HCT116 (cell line): ENCODE data around the gene BABAM2. TPM values are rescaled to one million over a fixed set of nuclear protein-coding genes. Genes with fewer than 3 reads are reported as not detected.

Experiments
- ATAC-seq: fragments of 200-7000 bp; cut with Tn5 transposase; 2 replicates; pipeline ENCODE4 v1.9.1; 2020; ENCODE audit warnings: mild to moderate bottlenecking, moderate library complexity
- BruUV-seq: library from RNA; stranded (reverse); fragments of 400-500 nt; replicated peaks from 2 replicates; lab custom pipeline; 2021; lab: Mats Ljungman, UMichigan
- CTCF ChIA-PET: fragments of 300-600 bp; sonication (Branson Sonifier 250); formaldehyde crosslinking; loops from one replicate; lab custom pipeline; 2021; ENCODE audit warnings: antibody characterized with exemption; lab: Charles Lee
- POLR2A ChIA-PET: fragments of 300-600, 350-600 bp; sonication (Branson Sonifier 250); formaldehyde crosslinking; loops from one replicate; lab custom pipeline; 2021; ENCODE audit warnings: antibody characterized with exemption; lab: Charles Lee
- RAD21 ChIA-PET, 2 experiments: fragments of 300-600 bp; sonication (Branson Sonifier 250); formaldehyde crosslinking; loops; one replicate each; lab custom pipeline; 2023; ENCODE audit warnings: low total read pairs in 2 of 2; ENCODE audit not compliant: uncharacterized antibody in 2 of 2, unreplicated experiment in 2 of 2, low non-redundant PET in 1 of 2; lab: Charles Lee
- DNase-seq: peaks from one replicate; pipeline ENCODE4 v3.0.0-alpha.2; 2010; ENCODE audit warnings: low read depth, low spot score
- H2AFZ ChIP-seq: fragments of 200-600 bp; shearing (Covaris generic), sonication (generic); 2 replicates; pipeline ENCODE4 v1.6.1; 2017; ENCODE audit warnings: low read depth, mixed run types, mixed read lengths, antibody characterized with exemption, low read length; ENCODE audit not compliant: poor library complexity, severe bottlenecking
- H3K27ac ChIP-seq: 2 replicates; pipeline ENCODE4 v1.5.1; 2012; ENCODE audit warnings: low read depth, low read length
- H3K27me3 ChIP-seq: fragments of 200-600 bp; sonication (generic); 2 replicates; pipeline ENCODE4 v1.6.1; 2016; ENCODE audit warnings: mixed run types, low read length, mixed read lengths; ENCODE audit not compliant: insufficient read depth
- H3K36me3 ChIP-seq, 2 experiments: fragments of 200-500 bp in 1 of 2; fragments of 200-600 bp in 1 of 2; sonication (Bioruptor generic) in 1 of 2; sonication (generic) in 1 of 2; 2 replicates each; pipeline versions ENCODE4 v1.5.1 to v1.6.1; 2014 to 2016; ENCODE audit warnings: low read length in 2 of 2, inconsistent platforms in 1 of 2, mixed read lengths in 1 of 2, mixed run types in 1 of 2; ENCODE audit not compliant: insufficient read depth in 2 of 2, control insufficient read depth in 1 of 2
- H3K4me1 ChIP-seq, 2 experiments: fragments of 200-600 bp in 1 of 2; sonication (generic) in 1 of 2; 2 replicates each; pipeline versions ENCODE4 v1.5.1 to v1.6.1; 2012 to 2017; ENCODE audit warnings: low read length in 2 of 2, inconsistent platforms in 1 of 2, mild to moderate bottlenecking in 1 of 2, mixed read lengths in 1 of 2, mixed run types in 1 of 2, moderate library complexity in 1 of 2; ENCODE audit not compliant: insufficient read depth in 2 of 2, control insufficient read depth in 1 of 2
- H3K4me2 ChIP-seq: fragments of 200-600 bp; sonication (generic); 2 replicates; pipeline ENCODE4 v1.6.1; 2017; ENCODE audit warnings: mixed run types, low read length, mixed read lengths
- H3K4me3 ChIP-seq, 2 experiments: fragments of 200-600 bp in 1 of 2; sonication (generic) in 1 of 2; replicated peaks in 1 of 2; 2 replicates each; pipeline ENCODE4 v1.5.1; 2011 to 2016; ENCODE audit warnings: low read length in 2 of 2, control low read depth in 1 of 2, low read depth in 1 of 2, mild to moderate bottlenecking in 1 of 2, mixed read lengths in 1 of 2, mixed run types in 1 of 2
- H3K79me2 ChIP-seq: fragments of 200-600 bp; sonication (generic); 2 replicates; pipeline ENCODE4 v1.6.1; 2017; ENCODE audit warnings: mild to moderate bottlenecking, mixed run types, low read length, moderate library complexity, mixed read lengths; ENCODE audit not compliant: insufficient read depth
- H3K9ac ChIP-seq: fragments of 200-600 bp; sonication (generic); 2 replicates; pipeline ENCODE4 v1.6.1; 2016; ENCODE audit warnings: low read length, mixed read lengths
- H3K9me2 ChIP-seq: fragments of 200-600 bp; sonication (generic), shearing (Covaris generic); 2 replicates; pipeline ENCODE4 v1.6.1; 2017; ENCODE audit warnings: mixed run types, mild to moderate bottlenecking, moderate library complexity; ENCODE audit not compliant: insufficient read depth
- H3K9me3 ChIP-seq, 2 experiments: fragments of 200-500 bp in 1 of 2; fragments of 200-600 bp in 1 of 2; sonication (Bioruptor generic) in 1 of 2; sonication (generic) in 1 of 2; 2 replicates each; pipeline ENCODE4 v1.6.1; 2014 to 2017; ENCODE audit warnings: low read length in 2 of 2, mixed read lengths in 2 of 2, inconsistent platforms in 1 of 2, low read depth in 1 of 2, mild to moderate bottlenecking in 1 of 2, mixed run types in 1 of 2, moderate library complexity in 1 of 2; ENCODE audit not compliant: control insufficient read depth in 1 of 2, insufficient read depth in 1 of 2
- H4K20me1 ChIP-seq: fragments of 200-600 bp; sonication (generic), shearing (Covaris generic); 2 replicates; pipeline ENCODE4 v1.6.1; 2017; ENCODE audit warnings: mixed run types, mild to moderate bottlenecking, moderate library complexity; ENCODE audit not compliant: insufficient read depth
- ATF3 ChIP-seq: IDR thresholded peaks from 2 replicates; pipeline ENCODE4 v1.6.1; 2012
- CEBPB ChIP-seq: IDR thresholded peaks from 2 replicates; pipeline ENCODE4 v1.6.1; 2012; ENCODE audit warnings: low read depth
- CTCF ChIP-seq, 3 experiments: fragments of 200-600 bp in 1 of 3; sonication (generic) in 1 of 3; IDR thresholded peaks in 2 of 3; conservative IDR thresholded peaks in 1 of 3; 2 replicates each; pipeline ENCODE4 v1.5.1; 2012 to 2017; ENCODE audit warnings: low read depth in 2 of 3, low read length in 2 of 3, antibody characterized with exemption in 1 of 3, borderline replicate concordance in 1 of 3, control low read depth in 1 of 3, mild to moderate bottlenecking in 1 of 3, mixed read lengths in 1 of 3, mixed run types in 1 of 3, moderate library complexity in 1 of 3; ENCODE audit not compliant: insufficient read depth in 1 of 3
- ELF1 ChIP-seq: IDR thresholded peaks from 2 replicates; pipeline ENCODE4 v1.6.1; 2012; ENCODE audit warnings: low read depth, borderline replicate concordance
- EZH2 ChIP-seq: fragments of 200-600 bp; sonication (generic); IDR thresholded peaks from 2 replicates; pipeline ENCODE4 v1.6.1; 2017; ENCODE audit warnings: antibody characterized with exemption, mixed run types
- FOSL1 ChIP-seq: IDR thresholded peaks from 2 replicates; pipeline ENCODE4 v1.6.1; 2012; ENCODE audit warnings: low read depth
- JUND ChIP-seq: IDR thresholded peaks from 2 replicates; pipeline ENCODE4 v1.6.1; 2012
- POLR2A ChIP-seq: IDR thresholded peaks from 2 replicates; pipeline ENCODE4 v1.7.0; 2011; ENCODE audit warnings: borderline replicate concordance; ENCODE audit not compliant: insufficient read depth, insufficient read length; ENCODE audit errors: extremely low read depth
- POLR2AphosphoS5 ChIP-seq: IDR thresholded peaks from 2 replicates; pipeline ENCODE4 v1.6.1; 2011; ENCODE audit warnings: mild to moderate bottlenecking, low read depth, low read length, moderate library complexity
- RAD21 ChIP-seq: IDR thresholded peaks from 2 replicates; pipeline ENCODE4 v1.6.1; 2012; ENCODE audit warnings: low read depth, mild to moderate bottlenecking
- SIN3A ChIP-seq: IDR thresholded peaks from 2 replicates; pipeline ENCODE4 v1.6.1; 2012; ENCODE audit warnings: low read depth
- ZNF274 ChIP-seq: fragments of 200-500 bp; sonication (Bioruptor generic); IDR thresholded peaks from 2 replicates; pipeline ENCODE4 v1.6.1; 2014; ENCODE audit warnings: mild to moderate bottlenecking, low read depth, low read length, inconsistent platforms
- intact Hi-C: fragments of 100-400 bp; cut with micrococcal nuclease; formaldehyde crosslinking; loops from 2 replicates; pipeline ENCODE4 v1.10.0; 2022
- total RNA-seq: library from RNA; stranded (reverse); gene quantifications from one replicate; pipeline ENCODE4 v1.2.1, GENCODE V29; 2021; ENCODE audit not compliant: unreplicated experiment

Gene BABAM2
- total RNA-seq, 1 experiment from 2014 or later = 23.8 TPM

GRCh38 chr2:28240937-28241336 lies 350.4 kb downstream of the BABAM2 start:
- no peak overlapping the region for H3K27ac ChIP-seq
- intact Hi-C loops = no loop called here
- H3K4me2 ChIP-seq = no peak overlapping the region
- CTCF ChIA-PET = no interaction called here
- BruUV-seq = no TSS peak
- no peaks in the 10 kb centered on the region for H3K79me2 ChIP-seq
- H3K4me3 ChIP-seq = no peak overlapping the region
- no peaks in the 10 kb centered on the region for H3K4me1 ChIP-seq
- H3K9ac ChIP-seq = no peak overlapping the region
- H3K27me3 ChIP-seq = no peaks in the 10 kb centered on the region
- TF ChIP-seq POLR2AphosphoS5 (no peak), EZH2 (no peak), SIN3A (no peak), FOSL1 (no peak), RAD21 (no peak), ZNF274 (no peak), POLR2A (no peak), JUND (no peak), CTCF (IDR thresholded peaks at IDR 0.05 in 2 of 3, conservative IDR thresholded peaks at IDR 0.05 in 1 of 3; ENCODE audit: borderline replicate concordance in 1 of 3, insufficient read depth in 1 of 3, low read depth in 2 of 3, low read length in 2 of 3) (no peak), ATF3 (no peak), CEBPB (no peak), ELF1 (no peak)
- RAD21 ChIA-PET = no interaction called here
- no peaks in the 10 kb centered on the region for H3K9me3 ChIP-seq
- DNase-seq = no peak
- no peaks in the 10 kb centered on the region for H3K9me2 ChIP-seq
- ATAC-seq = no peak
- H4K20me1 ChIP-seq = no peaks in the 10 kb centered on the region
- H3K36me3 ChIP-seq = no peaks in the 10 kb centered on the region
- POLR2A ChIA-PET = interaction anchor here (1.5 kb wide), 1 partner anchor 9 kb away, joined by 3 read pairs; no protein-coding TSS in a partner anchor
- no peak overlapping the region for H2AFZ ChIP-seq
